Skeletal muscle satellite cell (primary cell): ENCODE results near the gene EVC.

Source experiments
- H3K27me3 ChIP-seq: 2 replicates; pipeline ENCODE4 v1.7.0; 2013; ENCODE audit warnings: low read length; ENCODE audit not compliant: control insufficient read depth, insufficient read depth
- H3K36me3 ChIP-seq: 2 replicates; pipeline ENCODE4 v1.7.0; 2013; ENCODE audit warnings: mild to moderate bottlenecking, control low read depth, low read length; ENCODE audit not compliant: insufficient read depth
- H3K4me1 ChIP-seq: 2 replicates; pipeline ENCODE4 v1.7.0; 2013; ENCODE audit warnings: low read length; ENCODE audit not compliant: control insufficient read depth, insufficient read depth
- H3K4me2 ChIP-seq: 2 replicates; pipeline ENCODE4 v1.7.0; 2013; ENCODE audit warnings: mild to moderate bottlenecking, low read length
- H3K4me3 ChIP-seq: 2 replicates; pipeline ENCODE4 v1.7.0; 2013; ENCODE audit warnings: low read length
- H3K9ac ChIP-seq: 2 replicates; pipeline ENCODE4 v1.7.0; 2013; ENCODE audit warnings: mild to moderate bottlenecking, low read depth, low read length, moderate library complexity
- H3K9me3 ChIP-seq: replicated peaks from 2 replicates; pipeline ENCODE4 v1.7.0; 2013; ENCODE audit warnings: mild to moderate bottlenecking, control low read depth, low read length

Gene EVC

DNA sequence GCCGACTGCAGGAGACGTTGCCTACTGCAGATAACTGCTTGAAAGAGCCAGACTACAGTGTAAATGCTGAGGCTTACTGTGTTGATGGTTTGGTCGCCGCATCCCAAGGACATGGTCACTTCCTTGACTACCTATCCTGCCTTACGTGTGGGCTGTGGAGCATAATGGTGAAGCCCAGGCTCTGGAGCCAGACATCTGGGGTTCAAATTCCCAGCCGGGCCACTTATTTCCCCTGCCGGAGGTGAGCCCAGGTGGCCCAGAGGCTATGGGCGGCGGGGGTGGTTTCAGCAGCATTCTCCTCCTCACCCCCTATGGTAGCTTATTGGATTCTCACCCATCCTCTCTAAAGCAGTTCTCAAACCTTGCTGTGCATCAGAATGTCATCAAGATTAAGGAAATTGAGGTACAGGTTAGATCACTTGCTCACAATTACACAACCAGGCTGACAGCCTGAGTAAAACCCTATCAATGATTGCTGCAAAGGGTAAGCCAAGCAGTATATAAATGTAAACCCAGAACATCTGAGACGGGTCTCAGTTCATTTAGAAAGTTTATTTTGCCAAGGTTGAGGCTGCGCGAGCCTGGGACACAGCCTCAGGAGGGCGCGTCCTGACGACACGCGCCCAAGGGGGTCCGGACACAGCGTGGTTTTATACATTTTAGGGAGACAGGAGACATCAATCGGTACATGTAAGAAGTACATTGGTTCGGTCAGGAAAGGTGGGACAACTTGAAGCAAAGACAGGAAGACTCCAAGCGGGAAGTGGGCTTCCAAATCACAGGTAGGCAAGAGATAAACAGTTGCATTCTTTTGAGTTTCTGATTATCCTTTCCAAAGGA lies 48.5 kb downstream of the EVC start:
- Histone ChIP-seq H3K9ac (peak overlapping the region; percentile 40), H3K4me3 (no peak overlapping the region), H3K4me1 (peaks cover 42% of the 10 kb centered on the region), H3K9me3 (no peaks in the 10 kb centered on the region), H3K27me3 (no peaks in the 10 kb centered on the region), H3K36me3 (peaks cover 64% of the 10 kb centered on the region), H3K4me2 (no peak overlapping the region)

DNA sequence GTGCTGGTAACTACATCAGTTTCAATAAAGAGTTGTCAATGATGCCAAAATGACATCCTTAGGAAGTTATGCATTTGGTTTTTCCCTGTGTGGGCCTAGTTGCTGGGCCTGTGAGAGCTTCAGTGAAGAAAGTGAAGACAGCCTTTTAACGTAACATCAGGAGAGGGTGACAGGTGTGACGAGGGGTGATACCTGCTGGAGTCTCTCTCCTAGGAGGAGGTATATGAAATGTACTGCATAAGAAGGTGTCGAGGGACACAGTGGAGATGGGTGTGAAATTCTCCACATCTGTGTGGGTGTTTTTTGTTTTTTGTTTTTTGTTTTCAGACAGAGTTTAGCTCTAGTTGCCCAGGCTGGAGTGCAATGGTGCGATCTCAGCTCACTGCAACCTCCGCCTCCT lies 49.2 kb downstream of the EVC start:
- Histone ChIP-seq H3K4me2 (no peak overlapping the region), H3K9ac (peak overlapping the region; percentile 40), H3K4me3 (no peak overlapping the region), H3K4me1 (peaks cover 34% of the 10 kb centered on the region), H3K9me3 (no peaks in the 10 kb centered on the region), H3K27me3 (no peaks in the 10 kb centered on the region), H3K36me3 (peaks cover 56% of the 10 kb centered on the region)

DNA sequence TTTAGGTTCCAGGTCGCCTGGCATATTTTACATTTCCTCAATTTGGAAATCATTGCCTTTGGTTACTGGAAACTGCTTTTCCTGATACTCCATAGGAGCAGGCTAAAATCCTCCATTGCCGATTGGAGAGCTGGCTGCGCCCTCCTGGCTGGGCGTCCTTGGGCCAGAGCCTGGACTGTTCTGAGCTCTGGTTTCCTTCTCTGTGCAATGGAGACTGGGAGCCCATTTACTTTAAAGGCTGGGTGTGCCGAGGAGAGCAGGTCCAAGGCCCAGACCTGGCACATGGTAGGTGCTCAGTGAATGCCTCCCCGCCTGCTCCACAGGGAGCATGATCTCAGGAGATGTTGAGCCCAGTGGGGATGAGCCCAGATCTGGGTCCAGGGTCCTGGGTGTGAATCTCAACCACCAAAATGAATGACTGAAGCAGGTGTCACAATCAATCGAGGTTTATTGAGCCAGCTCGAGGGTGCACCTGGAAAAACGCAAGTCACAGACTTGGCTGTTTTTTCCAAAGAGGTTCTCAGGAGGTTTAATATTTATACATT lies 50.0 kb downstream of the EVC start:
- Histone ChIP-seq H3K4me2 (no peak overlapping the region), H3K36me3 (peaks cover 49% of the 10 kb centered on the region), H3K27me3 (no peaks in the 10 kb centered on the region), H3K4me3 (no peak overlapping the region), H3K4me1 (peaks cover 33% of the 10 kb centered on the region), H3K9me3 (no peaks in the 10 kb centered on the region), H3K9ac (no peak overlapping the region)

DNA sequence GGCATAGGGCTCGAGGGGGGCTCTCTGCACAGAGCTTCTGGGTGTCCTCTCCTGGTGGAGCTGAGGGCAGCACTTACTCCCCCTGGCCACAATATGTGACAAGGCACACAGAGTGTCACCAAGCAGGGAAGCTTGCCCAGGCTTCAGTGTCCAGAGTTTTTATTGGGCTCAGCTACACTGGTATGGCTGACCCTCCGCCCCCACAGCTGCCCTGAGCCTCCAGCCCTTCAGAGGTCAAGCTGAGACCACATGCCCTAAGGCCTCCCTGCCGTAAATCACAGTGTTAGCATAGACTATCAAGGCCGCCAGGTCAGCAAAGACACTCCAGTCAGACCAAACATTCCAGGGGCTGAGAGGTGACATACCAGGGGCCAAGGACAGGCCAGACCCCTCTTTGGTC lies 59.0 kb downstream of the EVC start:
- no peaks in the 10 kb centered on the region for H3K27me3 ChIP-seq
- no peak overlapping the region for H3K4me3 ChIP-seq
- H3K9me3 ChIP-seq = no peaks in the 10 kb centered on the region
- H3K4me2 ChIP-seq = no peak overlapping the region
- no peaks in the 10 kb centered on the region for H3K4me1 ChIP-seq
- no peak overlapping the region for H3K9ac ChIP-seq
- peaks cover 67% of the 10 kb centered on the region for H3K36me3 ChIP-seq

DNA sequence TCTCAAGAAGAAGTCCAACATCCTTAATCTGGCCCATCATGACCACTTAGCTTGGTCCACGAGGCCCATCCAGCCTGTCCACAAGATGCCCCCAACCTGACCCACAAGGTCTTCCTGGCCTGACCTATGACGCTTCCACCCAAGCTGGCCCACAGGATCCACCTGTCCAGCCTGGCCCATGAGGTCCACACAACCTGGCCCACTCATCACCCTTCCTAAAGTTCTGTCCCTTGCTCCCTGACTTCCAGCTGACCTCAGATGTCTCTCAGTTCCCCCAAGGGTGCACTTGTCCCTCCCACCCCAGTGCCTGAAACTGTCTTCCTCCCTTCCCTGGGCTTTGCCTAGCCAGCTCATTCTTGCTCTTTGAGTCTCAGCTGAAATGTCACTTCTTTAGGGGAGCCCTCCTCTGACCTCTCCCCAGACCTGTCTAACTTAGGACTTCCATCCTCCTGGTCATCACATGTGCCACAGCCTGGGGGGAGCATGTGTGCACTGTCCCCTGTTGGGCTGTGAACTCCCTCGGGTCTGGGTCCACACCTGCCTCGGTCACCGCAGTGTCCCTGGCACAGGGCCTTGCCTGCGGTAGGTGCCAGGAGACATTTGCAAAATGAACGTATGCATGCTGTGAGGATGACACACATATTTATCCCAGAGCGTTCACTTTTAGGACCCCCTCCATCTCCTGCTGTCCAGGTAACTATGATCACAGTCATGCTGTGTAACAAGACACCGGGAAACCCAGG lies 61.7 kb downstream of the EVC start:
- H3K4me3 ChIP-seq = no peak overlapping the region
- peaks cover 91% of the 10 kb centered on the region for H3K36me3 ChIP-seq
- no peak overlapping the region for H3K4me2 ChIP-seq
- peaks cover 7% of the 10 kb centered on the region for H3K9me3 ChIP-seq
- no peak overlapping the region for H3K9ac ChIP-seq
- no peaks in the 10 kb centered on the region for H3K27me3 ChIP-seq
- no peaks in the 10 kb centered on the region for H3K4me1 ChIP-seq

DNA sequence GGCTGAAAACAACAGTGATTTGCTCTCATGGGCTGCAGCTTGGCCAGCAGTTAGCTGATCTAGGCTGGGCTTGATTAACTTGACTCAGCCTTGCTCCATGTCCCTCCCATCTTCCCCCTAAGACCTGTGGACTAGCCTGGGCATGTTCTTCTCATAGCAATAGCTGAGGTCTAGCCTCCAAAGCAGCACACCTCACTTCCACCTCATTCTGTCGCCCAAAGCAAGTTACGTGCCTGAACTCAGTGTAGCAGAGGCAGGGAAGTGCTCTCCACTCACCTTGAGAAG lies 62.2 kb downstream of the EVC start:
- H3K4me1 ChIP-seq = no peaks in the 10 kb centered on the region
- no peak overlapping the region for H3K4me2 ChIP-seq
- H3K9me3 ChIP-seq = peaks cover 7% of the 10 kb centered on the region
- no peak overlapping the region for H3K9ac ChIP-seq
- H3K27me3 ChIP-seq = no peaks in the 10 kb centered on the region
- H3K36me3 ChIP-seq = peaks cover 86% of the 10 kb centered on the region
- H3K4me3 ChIP-seq = no peak overlapping the region

DNA sequence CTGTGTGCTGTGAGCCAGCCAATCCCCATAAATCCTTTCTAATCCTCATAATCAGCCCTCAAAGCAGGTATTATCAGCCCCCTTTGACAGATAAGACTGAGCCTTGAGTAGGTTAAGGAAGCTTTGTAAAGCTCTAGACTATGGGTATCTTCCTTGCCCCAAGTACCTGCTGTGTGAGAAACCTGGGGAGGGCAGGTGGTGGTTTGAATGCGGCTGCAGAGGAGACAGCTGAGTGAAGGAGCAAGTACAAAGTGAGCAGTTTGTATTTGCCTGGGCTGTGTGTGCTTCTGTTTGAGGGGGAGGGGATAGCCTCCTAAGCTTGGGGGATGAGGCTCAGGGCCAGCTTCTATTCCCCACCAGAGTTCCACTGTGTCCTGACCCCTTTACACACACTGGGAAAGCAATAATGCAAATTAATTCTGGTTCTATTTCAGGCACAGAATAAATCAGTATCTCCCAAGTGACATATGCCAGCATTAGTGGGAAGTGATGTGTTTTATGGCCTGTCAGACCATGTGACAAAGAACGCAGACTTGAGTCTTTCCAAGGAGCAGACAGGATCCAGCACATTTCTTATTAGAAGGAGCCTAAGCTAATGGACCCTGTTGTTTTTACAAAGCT lies 63.5 kb downstream of the EVC start:
- Histone ChIP-seq H3K36me3 (peaks cover 75% of the 10 kb centered on the region), H3K27me3 (no peaks in the 10 kb centered on the region)

DNA sequence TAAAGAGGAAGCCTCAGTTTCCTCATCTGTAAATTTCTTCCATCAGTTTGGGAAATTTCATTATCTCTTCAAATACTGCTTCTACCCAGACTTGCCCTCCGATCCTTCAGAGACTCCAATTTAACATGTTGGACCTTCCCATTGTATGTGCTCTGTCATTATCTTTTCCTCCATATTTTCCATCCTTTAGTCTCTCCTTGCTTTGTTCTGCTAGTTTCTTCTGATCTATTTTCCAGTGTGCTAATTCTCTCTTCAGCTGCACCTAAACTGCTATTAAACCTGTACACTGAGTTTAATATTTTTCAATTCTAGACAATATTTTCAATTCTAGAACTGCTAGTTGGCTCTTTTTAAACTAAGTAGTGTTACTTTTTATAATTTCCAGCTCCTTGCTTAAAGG lies 65.5 kb downstream of the EVC start:
- H3K9ac ChIP-seq = no peak overlapping the region
- H3K36me3 ChIP-seq = peaks cover 73% of the 10 kb centered on the region
- no peaks in the 10 kb centered on the region for H3K4me1 ChIP-seq
- no peak overlapping the region for H3K4me2 ChIP-seq
- no peaks in the 10 kb centered on the region for H3K27me3 ChIP-seq
- H3K4me3 ChIP-seq = no peak overlapping the region
- peaks cover 7% of the 10 kb centered on the region for H3K9me3 ChIP-seq

More for the DNA sequence above, 63.5 kb downstream of the EVC start:
- no peak overlapping the region for H3K9ac ChIP-seq
- peaks cover 7% of the 10 kb centered on the region for H3K9me3 ChIP-seq
- no peak overlapping the region for H3K4me2 ChIP-seq
- no peaks in the 10 kb centered on the region for H3K4me1 ChIP-seq
- no peak overlapping the region for H3K4me3 ChIP-seq

DNA sequence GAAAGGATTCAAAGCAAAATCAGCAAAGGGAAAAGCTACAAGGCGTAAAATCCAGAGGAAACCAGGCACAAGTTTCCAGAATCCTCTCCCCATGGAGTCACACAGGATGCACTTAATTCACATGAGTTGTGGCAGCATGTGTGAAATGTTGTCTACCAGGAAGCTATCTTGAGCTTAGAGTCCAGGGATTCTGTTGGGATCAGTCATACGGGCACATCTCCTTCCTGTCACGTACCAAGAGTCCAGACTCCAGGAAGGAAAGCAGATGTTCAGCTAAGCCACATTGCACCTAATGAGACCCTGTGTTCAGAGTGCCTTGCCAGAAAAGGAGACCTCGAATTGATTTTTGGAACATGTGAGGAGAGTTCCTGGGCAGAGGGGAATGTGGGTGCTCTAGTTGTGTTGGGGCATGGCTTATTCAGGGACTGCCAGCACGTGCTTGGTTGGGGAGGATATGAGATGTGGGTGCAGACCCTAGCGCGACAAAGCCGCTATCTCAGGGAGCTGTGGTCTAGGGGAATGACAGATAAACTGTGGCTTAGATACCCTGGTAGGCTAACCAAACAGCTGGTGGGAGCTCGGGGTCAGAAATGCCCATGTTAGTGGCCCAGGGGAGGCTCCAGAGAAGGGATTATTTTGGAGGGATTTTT lies 70.0 kb downstream of the EVC start:
- Histone ChIP-seq H3K9me3 (peaks cover 7% of the 10 kb centered on the region), H3K9ac (no peak overlapping the region), H3K36me3 (peaks cover 72% of the 10 kb centered on the region), H3K4me3 (no peak overlapping the region), H3K27me3 (no peaks in the 10 kb centered on the region), H3K4me2 (no peak overlapping the region), H3K4me1 (peaks cover 12% of the 10 kb centered on the region)

DNA sequence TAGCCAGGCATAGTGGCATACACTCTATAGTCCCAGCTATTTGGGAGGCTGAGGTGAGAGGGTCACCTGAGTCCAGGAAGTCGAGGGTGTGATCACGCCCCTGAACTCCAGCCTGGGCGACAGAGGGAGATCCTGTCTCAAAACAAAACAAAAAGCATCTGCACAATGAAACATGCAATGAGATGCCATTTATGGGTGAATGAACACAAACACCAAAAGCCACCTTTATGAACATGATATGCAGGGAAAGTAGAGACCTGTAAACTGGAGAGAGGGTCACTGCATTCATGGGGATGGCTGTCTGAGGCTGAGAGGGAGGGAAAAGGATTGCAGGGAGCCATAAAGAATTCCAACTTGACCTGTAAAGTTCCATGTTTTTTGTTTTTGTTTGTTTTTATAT lies 70.7 kb downstream of the EVC start:
- H3K4me2 ChIP-seq = no peak overlapping the region
- H3K27me3 ChIP-seq = no peaks in the 10 kb centered on the region
- no peak overlapping the region for H3K9ac ChIP-seq
- H3K4me1 ChIP-seq = peaks cover 13% of the 10 kb centered on the region
- peaks cover 66% of the 10 kb centered on the region for H3K36me3 ChIP-seq
- H3K9me3 ChIP-seq = peaks cover under 1% of the 10 kb centered on the region
- H3K4me3 ChIP-seq = no peak overlapping the region

DNA sequence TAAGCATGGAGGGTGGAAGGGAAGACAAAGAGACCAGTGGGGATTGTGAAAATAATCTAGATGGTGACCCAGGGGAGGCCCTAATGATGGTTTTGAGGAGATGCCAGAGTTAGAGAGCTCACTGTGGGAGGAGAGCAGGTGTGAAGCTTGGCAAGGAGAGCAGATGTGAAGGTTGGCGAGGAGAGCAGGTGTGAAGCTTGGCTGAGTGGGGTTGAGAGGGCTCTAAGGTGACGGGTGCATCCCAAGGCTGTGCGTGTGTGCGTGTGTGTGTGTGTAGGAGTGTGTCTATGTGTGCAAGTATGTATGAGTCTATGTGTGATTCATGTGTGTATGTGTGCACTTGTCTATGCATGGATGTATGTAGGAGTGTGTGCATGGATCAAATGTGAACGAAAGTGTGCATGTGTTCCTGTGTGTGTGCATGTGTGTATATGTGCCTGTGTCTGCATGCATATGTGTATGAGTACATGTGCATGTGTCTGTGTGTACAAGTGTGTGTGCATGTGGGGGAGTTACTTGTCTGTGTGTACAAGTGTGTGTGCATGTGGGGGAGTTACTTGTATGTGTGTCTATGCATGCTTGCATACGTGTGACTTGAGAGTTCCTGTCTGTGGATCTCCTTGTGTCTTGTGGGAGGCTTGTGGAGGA lies 72.0 kb downstream of the EVC start:
- Histone ChIP-seq H3K4me1 (peaks cover 13% of the 10 kb centered on the region), H3K4me3 (no peak overlapping the region), H3K36me3 (peaks cover 69% of the 10 kb centered on the region)

More for the DNA sequence above, 72.0 kb downstream of the EVC start:
- Histone ChIP-seq H3K4me2 (no peak overlapping the region), H3K9me3 (no peaks in the 10 kb centered on the region), H3K9ac (no peak overlapping the region), H3K27me3 (no peaks in the 10 kb centered on the region)
